ENCODE measurements around the gene CHST6.

DNA sequence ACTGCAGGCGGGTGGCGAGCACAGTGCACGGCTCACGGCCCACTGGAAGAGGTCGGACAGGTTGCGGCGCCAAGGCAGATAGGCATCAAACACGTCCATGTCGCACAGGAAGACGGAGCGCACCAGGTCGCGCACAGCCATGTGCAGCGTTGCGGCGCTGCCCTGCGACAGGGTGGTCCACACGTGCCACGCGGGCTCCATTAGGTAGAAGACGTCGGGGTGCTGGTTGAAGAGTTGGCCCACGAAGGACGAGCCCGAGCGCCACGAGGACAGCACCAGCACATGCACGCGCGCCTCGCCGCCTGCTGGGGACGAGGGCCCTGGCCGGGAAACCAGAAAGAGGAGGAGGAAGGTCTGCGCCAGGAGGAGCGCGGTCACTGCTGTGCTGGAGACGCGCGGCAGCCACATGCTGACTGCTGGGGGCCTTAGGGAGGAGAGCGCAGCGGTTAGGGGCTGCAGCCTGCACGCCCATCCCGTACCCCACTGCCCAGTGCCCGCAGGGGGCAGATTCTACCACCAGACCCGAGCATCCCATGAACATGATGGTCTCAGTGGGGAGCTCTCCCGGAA lies 15.7 kb downstream of the CHST6 start:
- TF ChIP-seq, protein P1, sequence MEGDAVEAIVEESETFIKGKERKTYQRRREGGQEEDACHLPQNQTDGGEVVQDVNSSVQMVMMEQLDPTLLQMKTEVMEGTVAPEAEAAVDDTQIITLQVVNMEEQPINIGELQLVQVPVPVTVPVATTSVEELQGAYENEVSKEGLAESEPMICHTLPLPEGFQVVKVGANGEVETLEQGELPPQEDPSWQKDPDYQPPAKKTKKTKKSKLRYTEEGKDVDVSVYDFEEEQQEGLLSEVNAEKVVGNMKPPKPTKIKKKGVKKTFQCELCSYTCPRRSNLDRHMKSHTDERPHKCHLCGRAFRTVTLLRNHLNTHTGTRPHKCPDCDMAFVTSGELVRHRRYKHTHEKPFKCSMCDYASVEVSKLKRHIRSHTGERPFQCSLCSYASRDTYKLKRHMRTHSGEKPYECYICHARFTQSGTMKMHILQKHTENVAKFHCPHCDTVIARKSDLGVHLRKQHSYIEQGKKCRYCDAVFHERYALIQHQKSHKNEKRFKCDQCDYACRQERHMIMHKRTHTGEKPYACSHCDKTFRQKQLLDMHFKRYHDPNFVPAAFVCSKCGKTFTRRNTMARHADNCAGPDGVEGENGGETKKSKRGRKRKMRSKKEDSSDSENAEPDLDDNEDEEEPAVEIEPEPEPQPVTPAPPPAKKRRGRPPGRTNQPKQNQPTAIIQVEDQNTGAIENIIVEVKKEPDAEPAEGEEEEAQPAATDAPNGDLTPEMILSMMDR (IDR thresholded peaks at IDR 0.05; ENCODE audit: borderline replicate concordance, extremely low read depth, low read length, poor library complexity, severe bottlenecking): no peak
- no peak for TF ChIP-seq EZH2 (IDR thresholded peaks at IDR 0.05; ENCODE audit: borderline replicate concordance, low read depth, low read length, severe bottlenecking)

Data from DND-41 (cell line).